Measurements from ENCODE around the gene MRPS9. TPM values are rescaled to one million over a fixed set of nuclear protein-coding genes. Genes with fewer than 3 reads are reported as not detected.

MRPS9 gene
- total RNA-seq, 1 experiment from 2014 or later: 55.4 TPM

DNA sequence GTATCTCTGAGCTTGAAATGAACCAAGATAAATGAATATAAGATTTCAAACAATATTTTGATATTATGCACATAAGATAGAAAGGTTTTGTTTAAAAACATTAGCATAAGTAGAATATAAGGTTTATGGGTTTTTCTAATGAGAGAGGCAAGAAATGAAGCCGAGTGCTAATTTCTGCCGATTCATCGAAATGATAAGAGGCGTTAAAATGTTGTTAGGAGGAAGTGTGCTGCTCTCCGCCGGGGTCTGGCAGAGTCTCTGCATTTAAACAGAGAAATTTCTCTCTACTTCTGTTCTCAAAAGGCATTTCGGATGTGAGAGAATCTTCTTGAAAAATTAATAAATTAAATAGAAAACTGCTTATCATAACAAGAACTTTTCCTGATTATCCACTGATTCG lies 83.6 kb downstream of the MRPS9 start:
- H3K36me3 ChIP-seq (replicated peaks; ENCODE audit: control insufficient read depth, insufficient read depth, low read length): no peaks in the 10 kb centered on the region
- H3K4me3 ChIP-seq (ENCODE audit: insufficient read depth, low read depth, low read length): no peak overlapping the region
- no peak for DNase-seq
- no peaks in the 10 kb centered on the region for H3K27me3 ChIP-seq (ENCODE audit: control insufficient read depth, insufficient read depth, low read length)

DNA sequence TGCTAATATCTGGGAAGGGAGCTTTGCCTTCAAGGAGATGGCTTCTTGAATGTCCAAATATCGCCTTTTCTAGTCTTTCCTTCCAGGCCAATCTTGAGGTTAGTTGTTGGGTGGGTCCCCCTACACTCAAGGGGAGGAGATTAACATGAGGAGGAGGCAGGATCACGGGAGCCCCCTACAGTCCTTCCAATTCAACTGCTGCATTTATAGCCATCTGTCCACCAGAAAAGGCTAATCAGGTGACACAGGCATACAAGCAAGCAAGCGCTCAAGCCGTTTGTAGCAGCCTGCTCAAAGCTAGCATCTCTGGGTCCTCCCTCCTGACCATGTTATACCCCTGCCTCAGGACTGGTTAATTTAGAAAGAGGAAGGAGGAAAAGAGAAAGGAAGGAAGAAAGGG lies 87.6 kb downstream of the MRPS9 start:
- peak overlapping the region; percentile 14; the same call in 1 of the 2 replicates for H3K4me3 ChIP-seq (ENCODE audit: insufficient read depth, low read depth, low read length)
- no peaks in the 10 kb centered on the region for H3K27me3 ChIP-seq (ENCODE audit: control insufficient read depth, insufficient read depth, low read length)
- H3K36me3 ChIP-seq (replicated peaks; ENCODE audit: control insufficient read depth, insufficient read depth, low read length): no peaks in the 10 kb centered on the region
- DNase-seq: peak; percentile 68

DNA sequence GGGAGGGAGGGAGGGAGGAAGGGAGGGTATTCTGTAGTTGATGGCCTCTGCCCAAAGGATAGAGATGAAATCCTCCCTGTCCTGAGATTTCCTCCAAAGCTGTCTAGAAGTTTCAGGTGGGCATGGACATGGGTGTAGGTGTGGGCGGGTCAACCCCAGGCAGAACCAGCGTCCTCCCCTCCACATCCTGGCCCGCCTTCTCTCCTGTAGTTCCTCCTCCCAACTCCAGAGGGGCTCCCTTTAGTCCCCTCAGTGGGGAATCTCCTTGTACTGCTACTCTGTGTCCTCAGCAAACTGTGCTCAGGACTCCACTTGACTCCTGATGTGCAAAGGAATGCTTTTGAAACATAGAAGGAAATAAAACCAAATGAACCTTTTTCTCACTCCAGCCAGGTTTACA lies 88.1 kb downstream of the MRPS9 start:
- Histone ChIP-seq H3K36me3 (replicated peaks; ENCODE audit: control insufficient read depth, insufficient read depth, low read length) (no peaks in the 10 kb centered on the region), H3K27me3 (ENCODE audit: control insufficient read depth, insufficient read depth, low read length) (no peaks in the 10 kb centered on the region), H3K4me3 (ENCODE audit: insufficient read depth, low read depth, low read length) (no peak overlapping the region)
- DNase-seq: peak; percentile 74

DNA sequence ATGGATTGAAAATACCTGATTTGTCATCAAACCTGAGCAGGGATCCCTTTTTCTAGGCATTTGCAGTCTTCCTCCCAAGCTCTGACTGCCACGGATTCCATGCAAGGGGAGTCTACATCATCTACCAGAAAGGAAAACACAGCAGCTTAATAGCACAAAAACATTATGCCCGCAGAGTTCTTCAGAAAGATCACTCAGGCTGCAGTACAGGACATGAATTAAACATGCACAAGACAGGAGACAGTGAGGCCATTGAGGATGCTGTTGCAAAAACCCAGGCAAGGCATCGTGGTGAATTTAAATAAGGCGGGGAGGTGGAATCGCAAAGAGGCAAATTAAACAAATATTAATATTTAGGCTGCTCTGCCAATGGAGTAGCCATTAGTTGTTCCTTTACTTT lies 88.5 kb downstream of the MRPS9 start:
- DNase-seq: no peak
- H3K27me3 ChIP-seq (ENCODE audit: control insufficient read depth, insufficient read depth, low read length): no peaks in the 10 kb centered on the region
- no peaks in the 10 kb centered on the region for H3K36me3 ChIP-seq (replicated peaks; ENCODE audit: control insufficient read depth, insufficient read depth, low read length)
- H3K4me3 ChIP-seq (ENCODE audit: insufficient read depth, low read depth, low read length): no peak overlapping the region

DNA sequence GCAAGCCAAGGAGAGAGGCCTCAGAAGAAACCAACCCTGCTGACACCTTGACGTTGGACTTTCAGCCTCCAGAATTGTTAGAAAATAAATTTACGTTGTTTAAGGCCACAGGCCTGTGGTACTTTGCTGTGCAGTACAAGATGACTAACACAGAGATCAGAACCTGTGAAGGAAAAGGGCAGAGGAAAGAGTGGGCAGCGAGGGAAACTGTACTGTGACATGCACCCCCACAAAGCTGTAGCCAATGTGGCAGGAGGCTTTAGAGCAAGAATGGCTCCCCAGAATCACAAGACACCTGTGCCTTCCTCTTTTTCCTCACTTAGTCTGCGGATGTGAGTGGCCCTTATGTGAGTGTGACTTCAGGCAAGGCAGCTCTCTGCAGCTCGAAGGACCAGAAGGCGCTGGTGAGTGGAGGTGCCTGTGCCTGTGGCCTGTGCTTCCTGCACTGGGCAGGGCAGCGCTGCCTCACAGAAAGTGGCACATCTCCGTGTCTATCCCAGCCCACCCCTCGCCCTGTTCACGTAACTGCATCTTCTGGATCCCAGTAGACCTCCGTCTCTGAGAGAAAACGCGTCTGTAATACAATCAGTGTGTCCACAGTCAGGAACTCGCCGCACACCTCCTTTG lies 89.5 kb downstream of the MRPS9 start:
- no peak for DNase-seq
- Histone ChIP-seq H3K36me3 (replicated peaks; ENCODE audit: control insufficient read depth, insufficient read depth, low read length) (no peaks in the 10 kb centered on the region), H3K4me3 (ENCODE audit: insufficient read depth, low read depth, low read length) (no peak overlapping the region), H3K27me3 (ENCODE audit: control insufficient read depth, insufficient read depth, low read length) (no peaks in the 10 kb centered on the region)

DNA sequence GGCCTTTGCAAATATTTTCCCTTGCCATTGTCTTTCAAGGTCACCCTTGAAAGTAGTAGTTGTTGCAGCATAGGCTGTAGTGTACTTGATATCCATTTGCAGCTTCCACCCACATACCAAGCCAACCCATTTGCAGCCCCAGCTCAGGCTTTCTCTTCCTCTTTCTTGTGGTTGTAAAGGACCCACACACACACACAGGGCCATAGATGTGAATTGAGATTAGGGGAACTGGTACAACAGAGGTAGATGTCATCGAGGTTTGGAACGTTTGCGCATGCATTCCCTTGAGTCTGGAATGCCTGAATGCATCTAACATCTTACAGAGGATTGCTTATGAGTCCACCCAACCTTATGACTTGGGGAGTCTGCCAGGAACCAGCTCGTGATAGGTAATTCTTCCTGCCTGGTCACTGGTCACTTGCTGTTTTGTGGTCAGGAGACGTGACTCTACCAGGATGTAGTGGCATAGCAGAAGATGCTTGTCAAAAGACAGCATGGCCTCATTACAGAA lies 91.9 kb downstream of the MRPS9 start:
- no peaks in the 10 kb centered on the region for H3K27me3 ChIP-seq (ENCODE audit: control insufficient read depth, insufficient read depth, low read length)
- DNase-seq: no peak
- H3K4me3 ChIP-seq (ENCODE audit: insufficient read depth, low read depth, low read length): no peak overlapping the region
- H3K36me3 ChIP-seq (replicated peaks; ENCODE audit: control insufficient read depth, insufficient read depth, low read length): no peaks in the 10 kb centered on the region

DNA sequence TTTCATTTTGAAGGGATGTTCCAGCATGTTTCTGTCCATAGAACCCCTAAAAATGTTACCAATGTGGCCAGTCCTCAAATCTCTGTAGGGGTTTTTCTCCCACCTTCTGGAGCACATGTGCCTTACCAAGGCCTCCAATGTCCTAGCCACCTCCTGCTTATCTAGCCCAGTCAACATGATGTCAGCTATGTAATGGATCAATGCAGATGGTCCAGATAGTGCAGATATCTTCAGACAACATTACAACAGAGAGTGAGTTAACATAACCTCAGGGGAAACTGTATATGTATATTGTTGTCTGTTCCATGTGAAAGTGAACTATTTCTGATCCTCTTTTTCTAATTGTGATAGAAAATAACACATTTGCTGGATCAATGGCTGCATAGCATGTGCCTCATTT lies 92.7 kb downstream of the MRPS9 start:
- Histone ChIP-seq H3K27me3 (ENCODE audit: control insufficient read depth, insufficient read depth, low read length) (no peaks in the 10 kb centered on the region), H3K4me3 (ENCODE audit: insufficient read depth, low read depth, low read length) (no peak overlapping the region), H3K36me3 (replicated peaks; ENCODE audit: control insufficient read depth, insufficient read depth, low read length) (no peaks in the 10 kb centered on the region)
- no peak for DNase-seq

DNA sequence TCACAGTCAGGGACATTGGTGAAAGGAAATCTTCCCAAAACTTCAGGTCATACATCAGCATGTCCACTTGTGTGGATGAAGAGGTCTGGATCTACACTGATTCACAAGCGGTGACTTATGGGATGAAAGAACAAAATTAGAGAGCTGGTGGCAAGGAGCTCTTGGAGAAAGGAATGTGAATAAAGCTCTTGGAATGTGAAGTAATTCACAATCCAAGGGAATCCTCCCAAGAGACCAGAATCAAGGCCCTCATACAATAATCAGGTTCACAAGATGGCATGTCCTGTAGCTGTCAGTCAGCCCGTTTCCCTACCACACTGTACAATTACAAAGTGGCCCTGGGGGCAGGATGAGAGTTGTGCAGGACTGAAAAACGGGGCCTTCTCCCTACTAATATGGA lies 96.2 kb downstream of the MRPS9 start:
- no peak for DNase-seq
- Histone ChIP-seq H3K4me3 (ENCODE audit: insufficient read depth, low read depth, low read length) (no peak overlapping the region), H3K36me3 (replicated peaks; ENCODE audit: control insufficient read depth, insufficient read depth, low read length) (no peaks in the 10 kb centered on the region), H3K27me3 (ENCODE audit: control insufficient read depth, insufficient read depth, low read length) (no peaks in the 10 kb centered on the region; the same call in 1 of the 2 replicates)

DNA sequence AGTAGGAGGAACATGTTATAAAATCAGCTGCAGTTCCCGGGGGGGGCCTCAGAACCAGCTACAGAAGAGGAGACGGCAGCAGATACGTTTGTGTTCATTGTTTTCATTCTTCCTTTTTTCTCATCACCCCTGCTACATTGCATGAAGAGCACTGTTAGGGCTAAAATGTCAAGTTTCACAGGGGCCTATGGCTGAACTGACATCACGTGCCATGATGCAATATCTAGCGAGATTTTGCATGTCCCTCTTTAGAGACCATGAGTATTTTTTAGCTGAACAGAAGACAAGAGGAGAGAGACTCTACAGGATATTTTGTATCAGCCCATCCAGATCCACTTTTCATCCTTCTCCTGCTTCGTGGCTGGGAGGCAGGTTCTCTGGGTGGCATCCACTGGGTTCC lies 97.6 kb downstream of the MRPS9 start:
- Histone ChIP-seq H3K36me3 (replicated peaks; ENCODE audit: control insufficient read depth, insufficient read depth, low read length) (no peaks in the 10 kb centered on the region), H3K4me3 (ENCODE audit: insufficient read depth, low read depth, low read length) (no peak overlapping the region), H3K27me3 (ENCODE audit: control insufficient read depth, insufficient read depth, low read length) (no peaks in the 10 kb centered on the region; the same call in 1 of the 2 replicates)
- DNase-seq: no peak

DNA sequence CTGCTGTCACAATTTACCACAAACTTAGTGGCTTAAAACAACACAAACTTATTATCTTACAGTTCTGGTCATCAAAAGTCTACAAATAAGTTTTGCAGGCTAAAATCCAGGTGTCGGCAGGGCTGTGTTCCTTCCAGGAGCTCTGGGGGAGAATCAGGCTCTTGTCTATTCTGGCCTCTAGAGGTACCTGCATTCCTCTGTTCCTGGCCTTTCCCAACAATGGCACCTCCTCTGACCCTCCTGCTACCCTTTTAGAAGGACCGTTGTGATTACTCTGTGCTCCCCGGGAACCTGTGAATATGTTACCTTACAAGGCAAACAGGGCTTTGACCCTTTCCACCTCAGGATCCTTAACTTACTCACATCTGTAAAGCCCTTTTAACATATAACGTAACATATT lies 98.5 kb downstream of the MRPS9 start:
- Histone ChIP-seq H3K36me3 (replicated peaks; ENCODE audit: control insufficient read depth, insufficient read depth, low read length) (no peaks in the 10 kb centered on the region), H3K27me3 (ENCODE audit: control insufficient read depth, insufficient read depth, low read length) (no peaks in the 10 kb centered on the region; the same call in 1 of the 2 replicates), H3K4me3 (ENCODE audit: insufficient read depth, low read depth, low read length) (no peak overlapping the region)
- DNase-seq: no peak

DNA sequence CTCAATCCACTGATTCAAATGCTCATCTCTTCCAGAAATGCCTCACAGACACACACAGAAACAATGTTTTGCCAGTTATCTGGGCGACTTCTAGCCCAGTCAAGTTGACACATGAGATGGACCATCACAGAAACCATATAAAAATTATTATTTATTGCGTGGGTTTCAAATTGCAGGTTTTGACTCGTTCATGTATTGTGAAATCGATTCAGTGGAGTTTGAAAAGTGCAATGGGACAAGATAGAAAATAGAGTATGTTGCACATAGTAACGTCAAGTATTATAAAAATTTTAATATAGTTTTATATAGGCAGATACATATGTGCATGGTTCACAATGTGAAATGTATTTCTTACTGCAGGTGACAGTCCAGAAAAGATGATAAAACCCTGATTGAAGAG lies 100.8 kb downstream of the MRPS9 start:
- no peak for DNase-seq
- H3K36me3 ChIP-seq (replicated peaks; ENCODE audit: control insufficient read depth, insufficient read depth, low read length): no peaks in the 10 kb centered on the region
- H3K4me3 ChIP-seq (ENCODE audit: insufficient read depth, low read depth, low read length): no peak overlapping the region
- H3K27me3 ChIP-seq (ENCODE audit: control insufficient read depth, insufficient read depth, low read length): peaks cover 12% of the 10 kb centered on the region

DNA sequence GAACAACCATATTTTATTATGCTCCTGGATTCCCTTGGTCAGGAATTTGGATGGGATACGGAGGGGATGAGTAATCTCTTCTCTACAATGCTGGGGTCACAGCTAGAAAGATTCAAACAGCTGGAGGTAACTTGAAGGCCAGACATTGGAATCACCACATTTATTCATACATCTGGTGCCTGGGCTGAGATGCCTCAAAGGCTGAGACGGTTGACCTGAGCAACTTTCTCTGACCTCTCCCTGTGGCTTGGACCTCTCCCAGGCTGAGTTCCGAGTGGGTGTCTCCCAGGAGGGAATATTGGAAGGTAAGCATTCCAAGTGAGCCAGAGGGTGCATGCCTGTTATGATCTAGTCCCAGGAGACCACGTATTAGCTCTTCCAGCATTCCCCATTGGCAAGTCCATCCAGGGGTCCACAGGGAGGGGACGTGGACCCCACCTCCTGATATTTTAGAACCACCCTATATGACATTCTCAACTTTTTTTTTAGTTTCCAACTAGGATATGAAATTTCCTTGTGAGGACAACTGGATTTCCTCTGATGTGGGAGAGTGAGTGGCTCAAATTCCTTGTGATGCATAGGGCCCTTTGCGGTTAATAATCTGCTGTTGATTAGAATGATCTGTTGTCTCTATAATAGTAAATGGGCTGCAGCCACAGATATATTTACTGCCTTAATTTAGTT lies 101.8 kb downstream of the MRPS9 start:
- H3K27me3 ChIP-seq (ENCODE audit: control insufficient read depth, insufficient read depth, low read length): peaks cover 19% of the 10 kb centered on the region
- no peak for DNase-seq

DNA sequence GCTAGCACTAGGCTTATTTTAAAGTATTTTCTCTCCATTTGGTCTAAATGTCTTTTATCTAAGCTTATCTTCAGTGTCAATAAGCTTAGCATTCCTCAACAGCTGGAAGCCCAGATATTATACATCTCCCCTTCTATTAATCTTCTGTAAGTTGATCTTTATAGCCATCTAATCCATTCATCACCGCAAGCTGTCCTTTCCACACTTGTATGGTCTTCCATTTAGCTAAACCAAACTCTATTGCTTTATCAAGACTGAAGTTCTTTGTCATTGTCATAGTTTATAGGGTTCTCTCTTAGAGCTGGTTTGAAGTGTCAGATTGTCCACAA lies 102.3 kb downstream of the MRPS9 start:
- Histone ChIP-seq H3K36me3 (replicated peaks; ENCODE audit: control insufficient read depth, insufficient read depth, low read length) (no peaks in the 10 kb centered on the region), H3K27me3 (ENCODE audit: control insufficient read depth, insufficient read depth, low read length) (peaks cover 23% of the 10 kb centered on the region), H3K4me3 (ENCODE audit: insufficient read depth, low read depth, low read length) (no peak overlapping the region)
- DNase-seq: no peak

More for the DNA sequence above, 101.8 kb downstream of the MRPS9 start:
- H3K4me3 ChIP-seq (ENCODE audit: insufficient read depth, low read depth, low read length): no peak overlapping the region
- no peaks in the 10 kb centered on the region for H3K36me3 ChIP-seq (replicated peaks; ENCODE audit: control insufficient read depth, insufficient read depth, low read length)

DNA sequence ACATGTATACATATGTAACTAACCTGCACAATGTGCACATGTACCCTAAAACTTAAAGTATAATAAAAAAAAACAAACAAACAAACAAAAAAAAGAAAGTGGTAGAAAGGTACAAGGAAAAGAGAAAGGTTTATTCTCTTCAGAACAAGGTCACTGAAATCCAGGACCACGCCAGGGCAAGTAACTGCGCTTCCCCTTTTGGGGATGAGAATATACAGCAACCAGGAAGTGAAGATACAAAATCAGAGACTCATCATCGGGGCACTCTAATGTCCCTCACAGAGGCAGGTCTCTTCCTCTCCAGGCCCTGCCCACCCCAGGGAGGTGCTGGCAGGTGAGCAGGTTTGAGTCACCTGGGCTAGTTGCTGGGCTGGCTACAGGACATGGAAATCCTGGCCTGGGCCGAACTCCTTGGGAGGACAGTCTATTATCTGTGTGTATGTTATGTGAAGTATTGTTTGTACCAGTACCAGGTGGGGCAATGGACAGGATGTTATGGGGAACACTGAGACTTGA lies 103.3 kb downstream of the MRPS9 start:
- Histone ChIP-seq H3K36me3 (replicated peaks; ENCODE audit: control insufficient read depth, insufficient read depth, low read length) (no peaks in the 10 kb centered on the region), H3K27me3 (ENCODE audit: control insufficient read depth, insufficient read depth, low read length) (peaks cover 23% of the 10 kb centered on the region), H3K4me3 (ENCODE audit: insufficient read depth, low read depth, low read length) (no peak overlapping the region)
- DNase-seq: no peak

DNA sequence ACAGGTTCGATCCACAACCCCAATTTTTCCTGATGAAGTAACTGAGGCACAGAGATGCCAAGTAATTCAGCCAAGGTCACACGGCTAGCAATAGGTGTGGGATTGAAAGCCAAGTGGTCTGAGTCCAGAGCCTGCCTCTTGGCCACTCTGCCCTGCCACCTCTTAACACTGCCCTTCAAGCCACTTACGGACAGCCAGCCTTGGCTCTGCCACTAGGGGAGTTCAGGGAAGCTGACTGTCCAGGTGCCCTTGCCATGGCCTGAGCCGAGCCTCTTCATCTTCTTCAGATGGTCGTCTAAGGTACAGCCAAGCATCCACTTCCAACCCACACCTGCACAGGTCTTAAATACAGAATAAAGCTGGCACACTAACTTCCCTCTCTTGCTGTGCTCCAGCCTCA lies 104.4 kb downstream of the MRPS9 start:
- peak; percentile 25 for DNase-seq
- Histone ChIP-seq H3K27me3 (ENCODE audit: control insufficient read depth, insufficient read depth, low read length) (peaks cover 23% of the 10 kb centered on the region), H3K4me3 (ENCODE audit: insufficient read depth, low read depth, low read length) (no peak overlapping the region), H3K36me3 (replicated peaks; ENCODE audit: control insufficient read depth, insufficient read depth, low read length) (no peaks in the 10 kb centered on the region)
